ENCODE data around the gene SMAD3.

Gene SMAD3

GRCh38 chr15:67036775-67037555 is 28.4 kb upstream of the SMAD3 start:
- DNase-seq: no peak

GRCh38 chr15:67037694-67038093 is 27.7 kb upstream of the SMAD3 start:
- no peak for DNase-seq

- DNase-seq: no peak
These were observed 26.7 kb upstream of the SMAD3 start for GRCh38 chr15:67038736-67039135.

GRCh38 chr15:67039384-67040075 is 25.9 kb upstream of the SMAD3 start:
- no peak for DNase-seq

- no peak for DNase-seq
These were observed 25.1 kb upstream of the SMAD3 start for GRCh38 chr15:67040277-67040676.

- no peak for DNase-seq
These were observed 22.8 kb upstream of the SMAD3 start for GRCh38 chr15:67042551-67043142.

GRCh38 chr15:67043939-67044771 is 21.2 kb upstream of the SMAD3 start:
- DNase-seq: no peak

- no peak for DNase-seq
These were observed 18.2 kb upstream of the SMAD3 start for GRCh38 chr15:67047149-67047661.

- DNase-seq: no peak
These were observed 16.8 kb upstream of the SMAD3 start for GRCh38 chr15:67048281-67049279.

- no peak for DNase-seq
These were observed 15.9 kb upstream of the SMAD3 start for GRCh38 chr15:67049351-67050044.

- no peak for DNase-seq
These were observed 15.3 kb upstream of the SMAD3 start for GRCh38 chr15:67050062-67050461.

- DNase-seq: no peak
These were observed 14.8 kb upstream of the SMAD3 start for GRCh38 chr15:67050522-67051087.

- DNase-seq: no peak
These were observed 14.0 kb upstream of the SMAD3 start for GRCh38 chr15:67051088-67052045.

- DNase-seq: no peak
These were observed 10.7 kb upstream of the SMAD3 start for GRCh38 chr15:67054676-67055075.

GRCh38 chr15:67059127-67059553 is 6.3 kb upstream of the SMAD3 start:
- no peak for DNase-seq

- DNase-seq: no peak
These were observed 3.5 kb upstream of the SMAD3 start for GRCh38 chr15:67061811-67062368.

GRCh38 chr15:67062369-67062985 is 2.9 kb upstream of the SMAD3 start:
- no peak for DNase-seq

Measured in NCI-H1436 (cell line).